ENCODE measurements around the gene EPHB1. TPM values are rescaled to one million over a fixed set of nuclear protein-coding genes. Genes with fewer than 3 reads are reported as not detected.

EPHB1 gene
- total RNA-seq, 1 experiment from 2014 or later: 2.8 TPM

GRCh38 chr3:135085652-135086436, 290.8 kb downstream of the EPHB1 start:
- Histone ChIP-seq H3K79me1 (ENCODE audit: insufficient read depth, low read depth, low read length, poor library complexity, severe bottlenecking) (no peaks in the 10 kb centered on the region), H4K91ac (ENCODE audit: insufficient read length, low read depth, low read length) (no peak overlapping the region), H3K9me3 (ENCODE audit: control insufficient read depth, low read depth, low read length) (no peaks in the 10 kb centered on the region), H3K4me1 (ENCODE audit: insufficient read depth, low read length) (no peaks in the 10 kb centered on the region), H2BK15ac (ENCODE audit: low read depth, low read length) (no peak overlapping the region), H4K8ac (replicated peaks; ENCODE audit: insufficient read length, low read depth, low read length) (no peak overlapping the region), H2BK12ac (ENCODE audit: insufficient read length, low read depth, low read length) (no peak overlapping the region), H3K27ac (ENCODE audit: insufficient read length, low read depth, low read length) (no peak overlapping the region), H3K9ac (ENCODE audit: extremely low read depth, insufficient read length, low read length) (no peak overlapping the region), H2BK20ac (ENCODE audit: low read depth, low read length, poor library complexity, severe bottlenecking) (no peak overlapping the region), H2AFZ (ENCODE audit: low read length) (no peak overlapping the region), H3K56ac (ENCODE audit: insufficient read length, low read depth, low read length) (no peak overlapping the region), H3K23me2 (ENCODE audit: insufficient read length, low read depth, low read length, poor library complexity, severe bottlenecking) (no peaks in the 10 kb centered on the region), H3K4me2 (ENCODE audit: insufficient read depth, insufficient read length, low read length) (no peak overlapping the region), H3K18ac (ENCODE audit: insufficient read length, low read depth, low read length) (no peak overlapping the region), H2BK120ac (ENCODE audit: low read depth, low read length, poor library complexity, severe bottlenecking) (no peak overlapping the region), H3K27me3 (ENCODE audit: insufficient read depth, low read length) (no peaks in the 10 kb centered on the region), H3T11ph (ENCODE audit: low read length) (no peak overlapping the region), H4K20me1 (ENCODE audit: control insufficient read depth, insufficient read depth, insufficient read length) (peaks cover 2% of the 10 kb centered on the region), H2AK5ac (ENCODE audit: insufficient read length, low read length) (no peak overlapping the region), H2BK5ac (ENCODE audit: insufficient read length, low read length) (no peak overlapping the region), H3K4ac (ENCODE audit: low read depth, low read length) (no peak overlapping the region), H3K79me2 (ENCODE audit: insufficient read depth, low read length) (no peaks in the 10 kb centered on the region), H3K14ac (ENCODE audit: insufficient read depth, low read length) (no peak overlapping the region), H3K23ac (ENCODE audit: insufficient read length, low read depth, low read length) (no peak overlapping the region), H4K5ac (ENCODE audit: insufficient read length, low read depth, low read length) (no peak overlapping the region)
- peaks cover 3% of the 10 kb centered on the region; the same call in 1 of the 2 replicates for H3K27me3 Mint-ChIP-seq (ENCODE audit: low read depth)
- H3K4me1 Mint-ChIP-seq: peaks cover 8 to 9% of the 10 kb centered on the region in 2 experiments
- peak overlapping the region in 1 of 3 experiments; percentile 39; a peak in 2 of 7 replicates for H3K27ac Mint-ChIP-seq
- H3K36me3 Mint-ChIP-seq (ENCODE audit: insufficient read depth in 1 of 3, low read depth in 3 of 3): no peaks in the 10 kb centered on the region
- no peak overlapping the region for H3K4me3 Mint-ChIP-seq
- TF ChIP-seq CTCF (conservative IDR thresholded peaks at IDR 0.05): no peak
- no peaks in the 10 kb centered on the region for H3K9me3 Mint-ChIP-seq
- no peak for DNase-seq
- WGBS (ENCODE audit: extremely low coverage, insufficient read length, low lambda C conversion rate): no CpG with 5 or more reads among the region's 6 CpGs

Measured in H9 (cell line).